Neural progenitor cell (in vitro differentiated cells): ENCODE results near the gene ATP2A3. TPM values are rescaled to one million over a fixed set of nuclear protein-coding genes. Genes with fewer than 3 reads are reported as not detected.

Experiments
- DNase-seq: peaks from one replicate; pipeline ENCODE4 v3.0.0-alpha.2; 2016; ENCODE audit warnings: low spot score
- H2AFZ ChIP-seq: fragments of 200-600 bp; sonication (generic); replicated peaks from 2 replicates; pipeline ENCODE4 v1.6.1; 2016; ENCODE audit warnings: antibody characterized with exemption
- H3F3A ChIP-seq: fragments of 200-600 bp; sonication (generic); 2 replicates; pipeline ENCODE4 v1.6.1; 2016; ENCODE audit warnings: antibody characterized with exemption, low read depth
- H3K27ac ChIP-seq: fragments of 200-600 bp; sonication (generic); 2 replicates; pipeline ENCODE4 v1.5.1; 2016; ENCODE audit warnings: mild to moderate bottlenecking
- H3K27me3 ChIP-seq: fragments of 200-600 bp; sonication (generic); 2 replicates; pipeline ENCODE4 v1.6.1; 2016; ENCODE audit warnings: mild to moderate bottlenecking, moderate library complexity
- H3K36me3 ChIP-seq: fragments of 200-600 bp; sonication (generic); 2 replicates; pipeline ENCODE4 v1.5.1; 2016
- H3K4me1 ChIP-seq: fragments of 200-600 bp; sonication (generic); 2 replicates; pipeline ENCODE4 v1.6.1; 2016; ENCODE audit warnings: mixed run types
- H3K4me2 ChIP-seq: fragments of 200-600 bp; sonication (generic); 2 replicates; pipeline ENCODE4 v1.6.1; 2016
- H3K4me3 ChIP-seq: fragments of 200-600 bp; sonication (generic); 2 replicates; pipeline ENCODE4 v1.5.1; 2016
- H3K79me2 ChIP-seq: fragments of 200-600 bp; sonication (generic); 2 replicates; pipeline ENCODE4 v1.6.1; 2016; ENCODE audit warnings: low read depth
- H3K9ac ChIP-seq: fragments of 200-600 bp; sonication (generic); 2 replicates; pipeline ENCODE4 v1.6.1; 2016
- H3K9me3 ChIP-seq: fragments of 200-600 bp; sonication (generic); 2 replicates; pipeline ENCODE4 v1.5.1; 2016; ENCODE audit warnings: low read depth
- H4K20me1 ChIP-seq: fragments of 200-600 bp; sonication (generic); 2 replicates; pipeline ENCODE4 v1.6.1; 2016; ENCODE audit warnings: low read depth
- H3K27ac Mint-ChIP-seq: 3 replicates; pipeline ENCODE4 v1.8.0; 2021; ENCODE audit warnings: mixed read lengths
- H3K27me3 Mint-ChIP-seq: 2 replicates; pipeline ENCODE4 v1.8.0; 2022; ENCODE audit warnings: low read depth, mild to moderate bottlenecking, inconsistent platforms, moderate library complexity, mixed read lengths; ENCODE audit not compliant: insufficient read depth
- H3K36me3 Mint-ChIP-seq: 3 replicates; pipeline ENCODE4 v1.8.0; 2021; ENCODE audit warnings: mixed read lengths
- H3K4me1 Mint-ChIP-seq: 3 replicates; pipeline ENCODE4 v1.8.0; 2021; ENCODE audit warnings: mixed read lengths
- H3K4me3 Mint-ChIP-seq: 3 replicates; pipeline ENCODE4 v1.8.0; 2021; ENCODE audit warnings: mild to moderate bottlenecking, moderate library complexity, mixed read lengths
- H3K9me3 Mint-ChIP-seq: 3 replicates; pipeline ENCODE4 v1.8.0; 2020; ENCODE audit warnings: mixed read lengths
- CTCF ChIP-seq: fragments of 200-600 bp; sonication (generic); IDR thresholded peaks from 2 replicates; pipeline ENCODE4 v1.5.1; 2017; ENCODE audit warnings: antibody characterized with exemption, mild to moderate bottlenecking
- EZH2 ChIP-seq: fragments of 200-600 bp; sonication (generic); IDR thresholded peaks from 2 replicates; pipeline ENCODE4 v1.6.1; 2017; ENCODE audit warnings: antibody characterized with exemption, mild to moderate bottlenecking, moderate library complexity
- EZH2phosphoT487 ChIP-seq: fragments of 200-600 bp; sonication (generic); IDR thresholded peaks from 2 replicates; pipeline ENCODE4 v1.6.1; 2017; ENCODE audit warnings: antibody characterized with exemption
- total RNA-seq: library from RNA; depleted of rRNA; stranded (reverse); fragments of >200 nt; gene quantifications from 2 replicates; pipeline ENCODE4 v1.2.3, GENCODE V29; 2015; ENCODE audit warnings: low replicate concordance

Gene ATP2A3
- total RNA-seq, 1 donor from 2014 or later, result 0.65 TPM

- Histone ChIP-seq H3K27me3 (peaks cover 10% of the 10 kb centered on the region), H3K9me3 (no peaks in the 10 kb centered on the region), H3K36me3 (no peaks in the 10 kb centered on the region), H3K9ac (no peak overlapping the region), H2AFZ (no peak overlapping the region), H3K27ac (no peak overlapping the region), H3K4me1 (peaks cover 16% of the 10 kb centered on the region), H3K4me3 (no peak overlapping the region), H3K79me2 (no peaks in the 10 kb centered on the region), H4K20me1 (peaks cover 20% of the 10 kb centered on the region), H3K4me2 (no peak overlapping the region), H3F3A (peaks cover 9% of the 10 kb centered on the region)
- no peak overlapping the region for H3K27ac Mint-ChIP-seq
- TF ChIP-seq EZH2 (no peak), EZH2phosphoT487 (no peak), CTCF (no peak)
- DNase-seq, result no peak
- H3K36me3 Mint-ChIP-seq, result peaks cover 2% of the 10 kb centered on the region
- H3K27me3 Mint-ChIP-seq, result peaks cover 10% of the 10 kb centered on the region
- H3K9me3 Mint-ChIP-seq, result no peaks in the 10 kb centered on the region
- no peak overlapping the region for H3K4me3 Mint-ChIP-seq
- peaks cover 30% of the 10 kb centered on the region for H3K4me1 Mint-ChIP-seq
Observed at GRCh38 chr17:3887804-3888203, 76.4 kb downstream of the ATP2A3 start.

- H3K4me1 Mint-ChIP-seq, result peaks cover 30% of the 10 kb centered on the region
- Histone ChIP-seq H3K9ac (no peak overlapping the region), H3K27ac (no peak overlapping the region)
Observed at GRCh38 chr17:3887394-3887793, 76.8 kb downstream of the ATP2A3 start.

GRCh38 chr17:3886776-3887175 is 77.5 kb downstream of the ATP2A3 start:
- H3K27me3 Mint-ChIP-seq, result peaks cover 10% of the 10 kb centered on the region
- Histone ChIP-seq H3K4me1 (peaks cover 12% of the 10 kb centered on the region), H2AFZ (no peak overlapping the region), H3K4me2 (no peak overlapping the region), H3K27me3 (peaks cover 2% of the 10 kb centered on the region), H3K79me2 (no peaks in the 10 kb centered on the region), H3F3A (peaks cover 5% of the 10 kb centered on the region), H4K20me1 (peaks cover 14% of the 10 kb centered on the region), H3K36me3 (no peaks in the 10 kb centered on the region), H3K4me3 (no peak overlapping the region), H3K9me3 (no peaks in the 10 kb centered on the region), H3K27ac (no peak overlapping the region), H3K9ac (no peak overlapping the region)
- H3K4me3 Mint-ChIP-seq, result no peak overlapping the region
- no peak for TF ChIP-seq CTCF
- no peak for TF ChIP-seq EZH2phosphoT487
- TF ChIP-seq EZH2, result no peak
- DNase-seq, result no peak
- no peaks in the 10 kb centered on the region for H3K9me3 Mint-ChIP-seq
- peaks cover 29% of the 10 kb centered on the region for H3K4me1 Mint-ChIP-seq
- no peak overlapping the region for H3K27ac Mint-ChIP-seq
- H3K36me3 Mint-ChIP-seq, result peaks cover 2% of the 10 kb centered on the region

More at GRCh38 chr17:3887394-3887793, 76.8 kb downstream of the ATP2A3 start:
- H2AFZ ChIP-seq, result no peak overlapping the region
- DNase-seq, result no peak
- H3K27me3 ChIP-seq, result peaks cover 9% of the 10 kb centered on the region
- H3F3A ChIP-seq, result peaks cover 9% of the 10 kb centered on the region
- Mint-ChIP-seq H3K9me3 (no peaks in the 10 kb centered on the region), H3K27me3 (peaks cover 10% of the 10 kb centered on the region), H3K4me3 (no peak overlapping the region), H3K36me3 (peaks cover 2% of the 10 kb centered on the region), H3K27ac (peak overlapping the region; percentile 38)
- H4K20me1 ChIP-seq, result peaks cover 20% of the 10 kb centered on the region
- no peaks in the 10 kb centered on the region for H3K36me3 ChIP-seq
- no peak overlapping the region for H3K4me2 ChIP-seq
- no peaks in the 10 kb centered on the region for H3K79me2 ChIP-seq
- TF ChIP-seq EZH2 (no peak), EZH2phosphoT487 (no peak), CTCF (no peak)
- H3K9me3 ChIP-seq, result no peaks in the 10 kb centered on the region
- no peak overlapping the region for H3K4me3 ChIP-seq
- H3K4me1 ChIP-seq, result peaks cover 16% of the 10 kb centered on the region
